Measurements from ENCODE around the gene TFCP2L1.

DNA sequence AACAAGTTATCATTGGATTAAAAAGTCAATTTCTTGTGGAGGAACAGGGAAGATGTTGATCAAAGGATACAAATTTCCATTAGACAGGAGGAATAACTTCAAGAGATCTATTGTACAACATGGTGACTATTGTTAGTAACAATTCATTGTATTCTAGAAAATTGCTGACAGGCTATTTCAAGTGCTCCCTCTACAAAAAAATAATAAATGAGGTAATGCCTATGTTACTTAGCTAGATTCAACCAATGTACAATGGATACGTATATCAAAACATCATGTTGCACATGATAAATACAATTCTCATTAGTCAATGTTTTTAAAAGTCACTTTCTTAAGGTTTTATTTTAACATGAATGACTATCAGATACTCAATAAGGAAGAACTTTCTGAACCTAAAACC, 33.5 kb downstream of the TFCP2L1 start:
- TF ChIP-seq POLR2AphosphoS5 (IDR thresholded peaks at IDR 0.05; ENCODE audit: low read depth, low read length) (no peak), TAF1 (IDR thresholded peaks at IDR 0.05; ENCODE audit: borderline replicate concordance, low read depth, low read length) (no peak)
